LNCAP (cell line): ENCODE data around the gene DSG1.

Source experiments
- CTCF ChIP-seq: fragments of 450-650 bp; IDR thresholded peaks from 2 replicates; pipeline ENCODE4 v1.5.1; 2017; ENCODE audit warnings: mild to moderate bottlenecking

DSG1 gene

GRCh38 chr18:31303771-31304170 lies 14.2 kb upstream of the DSG1 start:
- no peak for TF ChIP-seq CTCF

GRCh38 chr18:31309115-31309514 lies 8.8 kb upstream of the DSG1 start:
- TF ChIP-seq CTCF, result no peak

- TF ChIP-seq CTCF, result no peak
These were observed 986 bp upstream of the DSG1 start for GRCh38 chr18:31316974-31317373.

- no peak for TF ChIP-seq CTCF
These were observed 3.8 kb downstream of the DSG1 start for GRCh38 chr18:31321719-31322118.

GRCh38 chr18:31325051-31325450 lies 7.1 kb downstream of the DSG1 start:
- no peak for TF ChIP-seq CTCF

- TF ChIP-seq CTCF, result no peak
These were observed 12.0 kb downstream of the DSG1 start for GRCh38 chr18:31329787-31330438.

GRCh38 chr18:31343454-31343853 lies 25.5 kb downstream of the DSG1 start:
- no peak for TF ChIP-seq CTCF

- no peak for TF ChIP-seq CTCF
These were observed 37.0 kb downstream of the DSG1 start for GRCh38 chr18:31354990-31355389.
